K562 (cell line): ENCODE data around the gene TEFM. TPM values are rescaled to one million over a fixed set of nuclear protein-coding genes. Genes with fewer than 3 reads are reported as not detected.
A peak's percentile ranks its signal among the peaks of the same experiment; 100 is the strongest.

Experiments
- BDP1 ChIP-seq: IDR thresholded peaks from 3 replicates; pipeline ENCODE4 v1.6.1; 2011; ENCODE audit not compliant: insufficient read length, insufficient read depth
- BMI1 ChIP-seq: fragments of 150-350 bp; IDR thresholded peaks from 2 replicates; pipeline ENCODE4 v1.6.1; 2014; ENCODE audit warnings: low read length
- CBFA2T3 ChIP-seq: fragments of 450-650 bp; IDR thresholded peaks from 2 replicates; pipeline ENCODE4 v1.6.1; 2017
- E2F1 ChIP-seq: sonication (generic); formaldehyde crosslinking; IDR thresholded peaks from 2 replicates; pipeline ENCODE4 v1.8.1; 2023; ENCODE audit warnings: mild to moderate bottlenecking, missing genetic modification reagents, moderate library complexity
- FOXA3 ChIP-seq, 2 experiments: fragments of 450-650 bp in 1 of 2; sonication (generic) in 1 of 2; formaldehyde crosslinking; IDR thresholded peaks in 1 of 2; conservative IDR thresholded peaks in 1 of 2; 2 replicates each; pipeline versions ENCODE4 v1.4.0 to v1.8.0; 2020 to 2022; ENCODE audit warnings: mild to moderate bottlenecking in 2 of 2, missing genetic modification reagents in 1 of 2
- HDAC6 ChIP-seq: IDR thresholded peaks from 2 replicates; pipeline ENCODE4 v1.6.1; 2012; ENCODE audit warnings: low read depth, mild to moderate bottlenecking, control low read depth, inconsistent platforms, low read length, moderate library complexity
- HINFP ChIP-seq: fragments of 450-650 bp; conservative IDR thresholded peaks from 2 replicates; pipeline ENCODE4 v1.6.1; 2016; ENCODE audit warnings: missing genetic modification characterization, low read depth, mild to moderate bottlenecking, control low read depth, missing compliant biosample characterization
- HMGN3 ChIP-seq: IDR thresholded peaks from 2 replicates; pipeline ENCODE4 v1.6.1; 2011; ENCODE audit warnings: borderline replicate concordance, low read depth, mild to moderate bottlenecking, mixed read lengths, low read length; ENCODE audit not compliant: insufficient read length; ENCODE audit errors: extremely low read depth
- MAFF ChIP-seq: IDR thresholded peaks from 2 replicates; pipeline ENCODE4 v1.6.1; 2012; ENCODE audit warnings: low read length, improper control_type of control experiment
- PCBP1 ChIP-seq: fragments of 200-400 bp; formaldehyde crosslinking; IDR thresholded peaks from 2 replicates; pipeline ENCODE4 v1.6.1; 2018; ENCODE audit warnings: mild to moderate bottlenecking, low read depth, low read length; ENCODE audit not compliant: poor library complexity, severe bottlenecking
- POLR2G ChIP-seq: fragments of 200-400 bp; formaldehyde crosslinking; IDR thresholded peaks from 2 replicates; pipeline ENCODE4 v1.6.1; 2017; ENCODE audit warnings: low read depth, mild to moderate bottlenecking, antibody characterized with exemption, low read length, moderate library complexity
- POLR2H ChIP-seq: IDR thresholded peaks from 2 replicates; pipeline ENCODE4 v1.6.1; 2016; ENCODE audit warnings: missing genetic modification characterization, low read depth, mild to moderate bottlenecking, control low read depth, missing compliant biosample characterization, moderate library complexity
- POLR3A ChIP-seq: IDR thresholded peaks from 2 replicates; pipeline ENCODE4 v1.6.1; 2011; ENCODE audit warnings: borderline replicate concordance, mild to moderate bottlenecking, moderate library complexity; ENCODE audit not compliant: insufficient read length, insufficient read depth; ENCODE audit errors: extremely low read depth
- PTTG1 ChIP-seq: fragments of 450-650 bp; IDR thresholded peaks from 2 replicates; pipeline ENCODE4 v1.6.1; 2016; ENCODE audit warnings: low read depth, mild to moderate bottlenecking, missing genetic modification characterization, missing compliant biosample characterization
- RAD51 ChIP-seq: fragments of 450-650 bp; IDR thresholded peaks from 2 replicates; pipeline ENCODE4 v1.7.1; 2016; ENCODE audit warnings: low read depth, mild to moderate bottlenecking, borderline replicate concordance
- RFX1 ChIP-seq: fragments of 450-650 bp; IDR thresholded peaks from 2 replicates; pipeline ENCODE4 v1.6.1; 2016; ENCODE audit warnings: mild to moderate bottlenecking, moderate library complexity
- SIN3B ChIP-seq: fragments of 450-650 bp; IDR thresholded peaks from 2 replicates; pipeline ENCODE4 v1.6.1; 2017; ENCODE audit warnings: low read depth, mild to moderate bottlenecking, moderate library complexity
- SMARCB1 ChIP-seq: IDR thresholded peaks from 2 replicates; pipeline ENCODE4 v1.6.1; 2011; ENCODE audit warnings: improper control_type of control experiment, low read depth; ENCODE audit not compliant: insufficient read length
- SP2 ChIP-seq: IDR thresholded peaks from 2 replicates; pipeline ENCODE4 v1.6.1; 2011; ENCODE audit warnings: mild to moderate bottlenecking, low read depth, low read length, moderate library complexity; ENCODE audit not compliant: poor library complexity, severe bottlenecking; ENCODE audit errors: extremely low read depth
- ZKSCAN3 ChIP-seq: fragments of 250-450 bp; sonication (Bioruptor Pico); IDR thresholded peaks from 2 replicates; pipeline ENCODE4 v1.4.0; 2020
- ZNF311 ChIP-seq: fragments of 250-450 bp; sonication (Bioruptor Pico); IDR thresholded peaks from 2 replicates; pipeline ENCODE4 v1.4.0; 2020; ENCODE audit warnings: mild to moderate bottlenecking, moderate library complexity
- ZNF398 ChIP-seq: fragments of 250-450 bp; sonication (Bioruptor Pico); IDR thresholded peaks from 2 replicates; pipeline ENCODE4 v1.8.0; 2021; ENCODE audit warnings: moderate library complexity, mild to moderate bottlenecking, inconsistent platforms
- ZNF445 ChIP-seq: fragments of 250-450 bp; sonication (Bioruptor Pico); IDR thresholded peaks from 2 replicates; pipeline ENCODE4 v1.4.0; 2020; ENCODE audit warnings: low read depth, mild to moderate bottlenecking, moderate library complexity
- ZNF586 ChIP-seq: fragments of 450-650 bp; formaldehyde crosslinking; conservative IDR thresholded peaks from 2 replicates; pipeline ENCODE4 v1.4.0; 2020; ENCODE audit warnings: mild to moderate bottlenecking, moderate library complexity
- polyA plus RNA-seq, 8 experiments: library from polyadenylated mRNA; depleted of rRNA in 4 of 8; stranded (reverse) in 5 of 8; unstranded in 3 of 8; fragments of >200 nt; fragmentation: Nextera tagmentation in 2 of 8; fragmentation: Illumina TruSeq in 1 of 8; extraction: Ambion mirVana in 2 of 8; extraction: Trizol in 1 of 8; gene quantifications; 2 replicates each; pipeline versions ENCODE4 v1.2.1 to v1.2.3, GENCODE V29; 2011 to 2014; ENCODE audit warnings: inconsistent platforms in 1 of 8, missing spikeins in 1 of 8
- total RNA-seq, 7 experiments: library from RNA; depleted of rRNA in 6 of 7; stranded (reverse); fragments of >200 nt in 6 of 7; fragmentation: Illumina TruSeq in 2 of 7; extraction: Trizol in 2 of 7; gene quantifications; 2 replicates each; pipeline versions ENCODE4 v1.2.1 to v1.2.3, GENCODE V29; 2011 to 2021; ENCODE audit warnings: low replicate concordance in 1 of 7

The TEFM gene
- total and polyA plus RNA-seq, 9 of the 15 experiments (the other 6 are each of a cell fraction or from before 2014, with no cell fraction given), result 12.5 to 60.3 (median 23.3) TPM

- TF ChIP-seq PCBP1 (no peak), RFX1 (no peak), E2F1 (CRISPR knock-in tag) (no peak), SP2 (no peak), HINFP (tag) (no peak; the same call in 1 of the 2 replicates), ZNF586 (CRISPR knock-in tag) (no peak), FOXA3 (CRISPR knock-in tag; conservative IDR thresholded peaks at IDR 0.05 in 1 of 2, IDR thresholded peaks at IDR 0.05 in 1 of 2) (no peak), HDAC6 (no peak), POLR3A (no peak), RAD51 (no peak), CBFA2T3 (no peak), MAFF (no peak), ZNF445 (no peak), POLR2H (tag) (peak; percentile 77), SIN3B (peak; percentile 94), POLR2G (peak; percentile 97), BDP1 (no peak), PTTG1 (tag) (no peak), BMI1 (no peak; the same call in 1 of the 2 replicates), ZNF398 (CRISPR knock-in tag) (no peak), HMGN3 (peak; percentile 75), ZKSCAN3 (CRISPR knock-in tag) (no peak), ZNF311 (no peak), SMARCB1 (no peak)
Measured at GRCh38 chr17:30906101-30906911, at the start of gene TEFM (continued).
